D721Med (cell line): ENCODE measurements around the gene CPNE5.
A peak's percentile ranks its signal among the peaks of the same experiment; 100 is the strongest.

Experiments used
- DNase-seq: peaks from one replicate; pipeline ENCODE4 v3.0.0; 2011; ENCODE audit warnings: low spot score; ENCODE audit not compliant: insufficient read length
- FAIRE-seq: peaks from 2 replicates; lab custom pipeline; 2011; peaks lifted over from hg19 to GRCh38; lab: Jason Lieb, UNC
- TF ChIP-seq, protein P1 (sequence below): IDR thresholded peaks from 2 replicates; pipeline ENCODE4 v1.5.1; 2012; ENCODE audit warnings: mild to moderate bottlenecking, control low read depth; ENCODE audit not compliant: insufficient read depth; ENCODE audit errors: missing control alignments

The CPNE5 gene

DNA sequence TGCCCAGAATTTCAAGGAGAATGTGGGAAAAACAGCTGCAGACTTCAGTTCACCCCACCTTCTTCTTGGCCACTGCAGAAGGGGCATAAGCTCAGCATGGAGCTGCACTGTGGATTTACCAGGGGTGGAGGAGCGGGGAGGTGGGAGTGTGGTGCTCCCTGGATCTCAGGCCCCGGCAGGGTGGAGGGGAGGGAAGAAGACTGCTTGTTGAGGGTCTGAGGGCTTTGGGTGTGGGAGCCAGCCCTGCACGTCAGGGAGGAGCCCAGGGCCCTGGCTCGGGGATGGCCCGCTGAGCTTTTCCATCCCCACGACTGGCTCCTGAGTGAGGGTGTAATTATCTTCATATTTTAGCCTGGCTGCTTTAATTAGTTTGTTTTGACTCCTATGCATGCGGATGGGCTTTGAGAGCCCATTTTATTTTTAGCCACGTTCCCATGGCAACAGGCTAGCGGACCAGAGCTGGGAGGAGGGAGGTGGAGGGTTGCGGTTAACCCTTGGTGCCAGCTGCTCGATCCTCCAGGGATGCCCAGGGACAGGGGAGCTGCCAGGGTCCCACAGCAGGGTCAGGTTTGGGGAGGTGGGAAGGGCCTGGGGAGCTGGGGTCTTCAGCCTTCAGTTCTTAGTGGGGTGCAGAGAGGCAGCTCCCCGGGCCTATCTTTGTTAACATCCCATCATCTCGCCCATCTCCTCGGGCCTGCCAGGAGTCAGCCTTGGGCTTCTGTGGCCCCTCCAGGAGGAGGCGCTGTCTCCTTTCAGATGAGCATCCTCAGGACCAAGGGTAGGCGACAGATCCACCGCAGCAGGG, 73.4 kb downstream of the CPNE5 start:
- FAIRE-seq, result no peak

DNA sequence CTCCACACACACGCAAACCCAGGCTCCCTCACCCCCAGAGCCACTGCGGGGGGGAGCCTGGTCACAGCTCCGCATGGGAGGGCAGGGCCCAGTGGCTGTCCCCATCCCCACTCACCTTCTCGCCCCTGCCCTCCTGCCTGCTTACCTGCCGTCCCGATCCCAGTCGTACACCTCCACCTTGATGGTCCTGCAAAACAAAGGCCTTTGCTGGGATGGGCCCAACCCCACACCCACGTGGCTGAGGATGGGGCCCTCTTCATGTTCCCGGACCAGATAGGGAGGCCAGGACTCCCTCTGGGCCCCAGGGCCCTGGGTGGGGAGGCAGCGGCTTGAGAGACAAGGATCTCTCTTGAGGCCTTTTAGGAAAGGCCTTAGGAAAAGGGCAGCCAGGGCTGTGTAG, 74.1 kb downstream of the CPNE5 start:
- FAIRE-seq (no peak), DNase-seq (no peak)
- TF ChIP-seq, protein P1, sequence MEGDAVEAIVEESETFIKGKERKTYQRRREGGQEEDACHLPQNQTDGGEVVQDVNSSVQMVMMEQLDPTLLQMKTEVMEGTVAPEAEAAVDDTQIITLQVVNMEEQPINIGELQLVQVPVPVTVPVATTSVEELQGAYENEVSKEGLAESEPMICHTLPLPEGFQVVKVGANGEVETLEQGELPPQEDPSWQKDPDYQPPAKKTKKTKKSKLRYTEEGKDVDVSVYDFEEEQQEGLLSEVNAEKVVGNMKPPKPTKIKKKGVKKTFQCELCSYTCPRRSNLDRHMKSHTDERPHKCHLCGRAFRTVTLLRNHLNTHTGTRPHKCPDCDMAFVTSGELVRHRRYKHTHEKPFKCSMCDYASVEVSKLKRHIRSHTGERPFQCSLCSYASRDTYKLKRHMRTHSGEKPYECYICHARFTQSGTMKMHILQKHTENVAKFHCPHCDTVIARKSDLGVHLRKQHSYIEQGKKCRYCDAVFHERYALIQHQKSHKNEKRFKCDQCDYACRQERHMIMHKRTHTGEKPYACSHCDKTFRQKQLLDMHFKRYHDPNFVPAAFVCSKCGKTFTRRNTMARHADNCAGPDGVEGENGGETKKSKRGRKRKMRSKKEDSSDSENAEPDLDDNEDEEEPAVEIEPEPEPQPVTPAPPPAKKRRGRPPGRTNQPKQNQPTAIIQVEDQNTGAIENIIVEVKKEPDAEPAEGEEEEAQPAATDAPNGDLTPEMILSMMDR, result no peak

More for the DNA sequence above, 73.4 kb downstream of the CPNE5 start:
- TF ChIP-seq, protein P1, result peak; percentile 99
- DNase-seq, result peak; percentile 83

DNA sequence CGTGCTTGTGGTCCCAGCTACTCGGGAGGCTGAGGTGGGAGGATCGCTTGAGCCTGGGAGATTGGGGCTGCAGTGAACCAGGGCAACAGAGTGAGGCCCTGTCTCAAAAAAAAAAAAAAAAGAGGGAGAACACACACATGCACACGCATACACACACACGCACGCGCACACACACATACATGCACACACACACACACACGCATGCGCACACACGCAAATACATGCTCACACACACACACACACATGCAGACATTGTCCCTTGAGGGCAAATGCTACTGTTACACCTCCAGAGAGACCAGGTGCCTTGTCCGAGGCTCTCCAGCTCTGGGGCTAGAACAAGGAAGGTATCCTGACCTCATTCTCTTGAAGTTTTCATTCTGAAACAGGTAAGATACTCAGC, 77.1 kb downstream of the CPNE5 start:
- DNase-seq (no peak), FAIRE-seq (no peak)
- TF ChIP-seq, protein P1, result no peak

DNA sequence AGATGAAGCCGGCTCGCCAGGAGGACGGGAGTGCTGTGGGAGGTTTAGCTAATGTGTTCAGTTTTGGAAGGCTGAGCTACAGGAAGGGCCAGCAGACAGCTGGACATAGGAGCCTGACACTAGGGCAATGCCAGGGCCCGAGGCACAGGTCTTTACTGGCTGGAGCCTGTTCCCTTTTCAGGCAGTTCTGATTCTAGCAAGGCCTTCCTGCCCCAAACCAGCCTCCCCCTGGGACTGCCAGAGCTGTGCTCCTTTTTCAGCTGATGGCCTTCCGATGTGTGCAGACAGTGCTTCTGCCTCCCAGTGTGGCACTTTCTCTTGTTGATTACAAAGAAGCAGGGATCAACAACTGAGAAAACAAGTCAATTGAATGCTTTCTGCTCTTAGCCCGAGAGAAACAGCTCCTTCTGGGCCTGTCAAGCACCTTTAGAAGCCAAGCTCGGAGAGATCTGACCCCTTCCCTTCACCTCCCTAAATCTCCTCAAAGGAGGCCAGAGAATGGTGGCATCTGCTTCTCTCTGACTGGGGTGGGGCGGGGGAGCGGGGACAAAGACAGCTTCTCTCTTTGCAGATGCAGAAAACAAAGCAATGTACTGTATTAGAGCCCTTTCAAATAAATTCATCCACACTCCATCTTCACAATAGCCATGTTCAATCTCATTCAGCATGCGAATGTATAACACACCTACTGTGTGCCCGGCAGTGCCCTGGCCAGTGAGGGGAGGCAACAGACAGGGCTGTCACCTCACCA, 78.4 kb downstream of the CPNE5 start:
- no peak for DNase-seq
- no peak for FAIRE-seq
- TF ChIP-seq, protein P1, result no peak

DNA sequence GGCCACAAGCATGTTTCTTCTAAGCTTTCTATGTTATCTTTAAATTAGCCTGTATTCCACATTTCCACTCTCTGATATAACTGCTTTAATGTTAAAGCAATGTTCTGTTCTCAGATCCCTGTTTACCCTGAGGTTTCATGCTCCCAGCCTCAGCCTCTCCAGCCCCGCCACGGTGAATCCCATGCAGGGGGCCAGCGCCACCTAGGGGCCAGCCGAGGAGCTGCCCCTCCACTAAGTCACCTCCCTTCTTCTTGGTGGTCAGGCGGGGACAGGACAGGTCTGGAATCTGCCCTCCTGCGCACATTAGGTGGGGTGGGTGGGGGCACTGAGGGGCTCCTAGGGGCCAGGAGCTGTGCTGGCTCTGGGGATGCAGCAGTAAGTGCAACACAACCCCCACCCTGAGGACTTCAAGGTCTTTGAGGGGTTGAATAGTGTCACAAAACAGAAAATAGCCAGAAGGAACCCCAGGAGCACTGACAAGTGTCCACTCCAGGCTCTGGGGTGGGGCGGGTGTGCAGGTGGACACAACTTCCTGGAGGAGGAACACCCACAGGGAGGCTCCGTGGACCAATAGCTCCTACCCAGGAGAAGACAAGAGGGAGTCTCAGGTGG, 80.0 kb downstream of the CPNE5 start:
- TF ChIP-seq, protein P1, result peak; percentile 90
- DNase-seq, result peak; percentile 93
- FAIRE-seq, result no peak

DNA sequence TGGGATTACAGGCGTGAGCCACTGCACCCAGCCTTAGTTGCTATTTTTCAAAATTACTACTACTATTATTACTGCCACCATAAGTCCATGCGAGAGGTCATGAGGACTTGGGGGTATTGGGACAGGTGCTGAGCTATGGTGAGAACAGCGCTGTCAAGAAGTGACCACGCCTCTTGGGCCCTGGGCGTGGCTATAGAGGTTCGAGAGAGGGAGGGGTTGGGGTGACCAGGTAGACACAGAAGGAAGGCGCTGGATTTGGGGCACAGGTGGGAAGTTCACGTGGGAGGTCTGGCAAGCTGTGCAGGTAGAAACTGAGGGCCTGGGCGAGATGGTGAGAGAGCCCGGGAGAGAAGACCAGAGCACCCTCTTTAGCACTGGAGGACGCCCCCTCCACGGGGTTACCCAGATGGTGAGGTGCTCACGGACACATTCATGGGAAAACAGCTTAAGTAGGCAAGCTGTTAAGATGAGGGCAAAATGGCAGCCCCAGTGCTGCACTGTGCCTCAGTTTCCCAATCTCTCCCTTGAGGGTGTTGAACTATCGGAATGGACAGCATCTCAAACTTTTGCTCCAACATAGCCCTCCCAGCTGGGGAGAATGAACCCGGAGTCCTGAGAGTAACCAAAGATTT, 80.6 kb downstream of the CPNE5 start:
- no peak for FAIRE-seq
- no peak for DNase-seq
- TF ChIP-seq, protein P1, result no peak
